ENCODE data around the gene DEDD2.

DEDD2 gene

DNA sequence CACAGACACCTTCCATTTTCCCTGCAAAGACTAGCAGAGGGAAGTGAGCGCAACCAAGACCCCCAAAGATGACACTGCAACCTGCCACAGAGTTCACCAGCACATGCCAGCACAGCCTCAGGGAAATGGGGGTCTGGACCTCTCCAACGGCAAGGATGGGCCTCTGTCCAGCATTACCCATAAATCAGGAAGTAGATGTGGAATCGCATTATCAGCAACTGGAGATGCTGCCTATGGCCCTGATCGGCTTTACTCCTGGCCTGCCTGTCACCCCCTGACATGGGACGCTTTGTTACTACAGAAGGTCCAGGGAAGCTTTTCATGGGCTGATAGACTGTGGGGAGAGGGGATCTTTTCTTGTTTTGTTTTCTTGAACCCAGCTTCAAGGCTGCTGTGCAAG is 43.8 kb downstream of the DEDD2 start:
- H3K27me3 ChIP-seq (ENCODE audit: insufficient read depth, poor library complexity, severe bottlenecking): peaks cover 32% of the 10 kb centered on the region
- H3K4me3 ChIP-seq (replicated peaks; ENCODE audit: insufficient read depth, low read length): no peak overlapping the region
- no peak overlapping the region for H3K27ac ChIP-seq (replicated peaks)
- TF ChIP-seq, protein P1, sequence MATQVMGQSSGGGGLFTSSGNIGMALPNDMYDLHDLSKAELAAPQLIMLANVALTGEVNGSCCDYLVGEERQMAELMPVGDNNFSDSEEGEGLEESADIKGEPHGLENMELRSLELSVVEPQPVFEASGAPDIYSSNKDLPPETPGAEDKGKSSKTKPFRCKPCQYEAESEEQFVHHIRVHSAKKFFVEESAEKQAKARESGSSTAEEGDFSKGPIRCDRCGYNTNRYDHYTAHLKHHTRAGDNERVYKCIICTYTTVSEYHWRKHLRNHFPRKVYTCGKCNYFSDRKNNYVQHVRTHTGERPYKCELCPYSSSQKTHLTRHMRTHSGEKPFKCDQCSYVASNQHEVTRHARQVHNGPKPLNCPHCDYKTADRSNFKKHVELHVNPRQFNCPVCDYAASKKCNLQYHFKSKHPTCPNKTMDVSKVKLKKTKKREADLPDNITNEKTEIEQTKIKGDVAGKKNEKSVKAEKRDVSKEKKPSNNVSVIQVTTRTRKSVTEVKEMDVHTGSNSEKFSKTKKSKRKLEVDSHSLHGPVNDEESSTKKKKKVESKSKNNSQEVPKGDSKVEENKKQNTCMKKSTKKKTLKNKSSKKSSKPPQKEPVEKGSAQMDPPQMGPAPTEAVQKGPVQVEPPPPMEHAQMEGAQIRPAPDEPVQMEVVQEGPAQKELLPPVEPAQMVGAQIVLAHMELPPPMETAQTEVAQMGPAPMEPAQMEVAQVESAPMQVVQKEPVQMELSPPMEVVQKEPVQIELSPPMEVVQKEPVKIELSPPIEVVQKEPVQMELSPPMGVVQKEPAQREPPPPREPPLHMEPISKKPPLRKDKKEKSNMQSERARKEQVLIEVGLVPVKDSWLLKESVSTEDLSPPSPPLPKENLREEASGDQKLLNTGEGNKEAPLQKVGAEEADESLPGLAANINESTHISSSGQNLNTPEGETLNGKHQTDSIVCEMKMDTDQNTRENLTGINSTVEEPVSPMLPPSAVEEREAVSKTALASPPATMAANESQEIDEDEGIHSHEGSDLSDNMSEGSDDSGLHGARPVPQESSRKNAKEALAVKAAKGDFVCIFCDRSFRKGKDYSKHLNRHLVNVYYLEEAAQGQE (IDR thresholded peaks at IDR 0.05; ENCODE audit: insufficient replicate concordance, low read depth): peak; percentile 78
- no peak for TF ChIP-seq GABPA (IDR thresholded peaks at IDR 0.05; ENCODE audit: low read depth)
- no peak for DNase-seq (ENCODE audit: low read depth in 1 of 2, low spot score in 1 of 2)

DNA sequence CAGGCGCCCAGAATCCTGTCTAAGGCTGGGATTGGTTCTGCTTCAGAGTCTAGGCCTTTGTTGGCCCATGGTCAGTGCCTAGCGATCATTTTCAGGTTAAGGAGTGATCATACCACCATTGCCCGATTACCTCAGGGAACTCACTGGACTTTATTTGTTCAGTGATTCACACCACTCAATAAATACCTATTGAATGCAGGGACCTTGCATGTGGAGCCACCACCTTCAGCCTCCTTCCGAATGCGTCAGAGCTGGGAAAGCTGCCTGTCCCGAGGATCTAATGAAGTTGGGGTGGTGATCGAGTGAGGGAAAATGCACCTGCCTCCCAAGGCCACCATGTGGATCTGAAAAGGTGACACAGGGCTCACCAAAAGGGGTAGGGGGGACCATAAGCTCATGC is 45.2 kb downstream of the DEDD2 start:
- TF ChIP-seq SPI1 (IDR thresholded peaks at IDR 0.05; ENCODE audit: borderline replicate concordance, low read depth) (no peak), GABPA (IDR thresholded peaks at IDR 0.05; ENCODE audit: low read depth) (no peak), POLR2AphosphoS5 (IDR thresholded peaks at IDR 0.05; ENCODE audit: low read depth) (no peak)
- TF ChIP-seq, protein P1 (IDR thresholded peaks at IDR 0.05; ENCODE audit: insufficient replicate concordance, low read depth): no peak
- TF ChIP-seq, protein P2, sequence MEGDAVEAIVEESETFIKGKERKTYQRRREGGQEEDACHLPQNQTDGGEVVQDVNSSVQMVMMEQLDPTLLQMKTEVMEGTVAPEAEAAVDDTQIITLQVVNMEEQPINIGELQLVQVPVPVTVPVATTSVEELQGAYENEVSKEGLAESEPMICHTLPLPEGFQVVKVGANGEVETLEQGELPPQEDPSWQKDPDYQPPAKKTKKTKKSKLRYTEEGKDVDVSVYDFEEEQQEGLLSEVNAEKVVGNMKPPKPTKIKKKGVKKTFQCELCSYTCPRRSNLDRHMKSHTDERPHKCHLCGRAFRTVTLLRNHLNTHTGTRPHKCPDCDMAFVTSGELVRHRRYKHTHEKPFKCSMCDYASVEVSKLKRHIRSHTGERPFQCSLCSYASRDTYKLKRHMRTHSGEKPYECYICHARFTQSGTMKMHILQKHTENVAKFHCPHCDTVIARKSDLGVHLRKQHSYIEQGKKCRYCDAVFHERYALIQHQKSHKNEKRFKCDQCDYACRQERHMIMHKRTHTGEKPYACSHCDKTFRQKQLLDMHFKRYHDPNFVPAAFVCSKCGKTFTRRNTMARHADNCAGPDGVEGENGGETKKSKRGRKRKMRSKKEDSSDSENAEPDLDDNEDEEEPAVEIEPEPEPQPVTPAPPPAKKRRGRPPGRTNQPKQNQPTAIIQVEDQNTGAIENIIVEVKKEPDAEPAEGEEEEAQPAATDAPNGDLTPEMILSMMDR (IDR thresholded peaks at IDR 0.05; ENCODE audit: insufficient read depth, low read length): no peak
- no peak overlapping the region for H3K27ac ChIP-seq (replicated peaks)
- H3K27me3 ChIP-seq (ENCODE audit: insufficient read depth, poor library complexity, severe bottlenecking): peaks cover 18% of the 10 kb centered on the region
- H3K4me3 ChIP-seq (replicated peaks; ENCODE audit: insufficient read depth, low read length): no peak overlapping the region
- no peak for DNase-seq (ENCODE audit: low read depth in 1 of 2, low spot score in 1 of 2)

DNA sequence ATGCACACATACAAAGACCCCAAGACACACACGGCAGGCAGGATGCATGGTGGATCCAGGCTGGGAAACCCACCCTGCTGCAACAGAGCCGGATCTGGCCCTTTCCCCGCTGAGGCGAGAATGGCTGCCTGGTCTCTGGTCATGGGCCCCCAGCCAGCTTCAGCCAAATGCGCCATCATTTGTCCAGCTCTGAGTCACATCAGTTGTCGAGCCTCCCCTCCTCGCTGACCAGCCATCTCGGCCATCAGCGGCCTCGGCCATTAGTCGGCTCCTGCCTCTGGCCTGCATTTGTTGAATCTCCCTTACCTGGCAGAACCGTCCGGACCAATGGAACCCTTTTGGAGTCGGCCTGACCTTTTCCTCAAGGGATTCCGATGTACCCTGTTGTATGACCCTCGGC is 46.8 kb downstream of the DEDD2 start:
- Histone ChIP-seq H3K4me3 (replicated peaks; ENCODE audit: insufficient read depth, low read length) (no peak overlapping the region), H3K27ac (replicated peaks) (no peak overlapping the region), H3K27me3 (ENCODE audit: insufficient read depth, poor library complexity, severe bottlenecking) (peaks cover 9% of the 10 kb centered on the region)
- TF ChIP-seq GABPA (IDR thresholded peaks at IDR 0.05; ENCODE audit: low read depth): no peak
- TF ChIP-seq, protein P2 (IDR thresholded peaks at IDR 0.05; ENCODE audit: insufficient read depth, low read length): no peak
- TF ChIP-seq, protein P1 (IDR thresholded peaks at IDR 0.05; ENCODE audit: insufficient replicate concordance, low read depth): no peak
- TF ChIP-seq POLR2AphosphoS5 (IDR thresholded peaks at IDR 0.05; ENCODE audit: low read depth): no peak
- no peak for TF ChIP-seq SPI1 (IDR thresholded peaks at IDR 0.05; ENCODE audit: borderline replicate concordance, low read depth)
- DNase-seq (ENCODE audit: low read depth in 1 of 2, low spot score in 1 of 2): no peak

Data from HL-60 (cell line).